Neural progenitor cell (in vitro differentiated cells): ENCODE data around the gene CDC37L1. TPM values are rescaled to one million over a fixed set of nuclear protein-coding genes. Genes with fewer than 3 reads are reported as not detected.

Experiments used
- DNase-seq: peaks from one replicate; pipeline ENCODE4 v3.0.0-alpha.2; 2016; ENCODE audit warnings: low spot score
- H2AFZ ChIP-seq: fragments of 200-600 bp; sonication (generic); replicated peaks from 2 replicates; pipeline ENCODE4 v1.6.1; 2016; ENCODE audit warnings: antibody characterized with exemption
- H3F3A ChIP-seq: fragments of 200-600 bp; sonication (generic); 2 replicates; pipeline ENCODE4 v1.6.1; 2016; ENCODE audit warnings: antibody characterized with exemption, low read depth
- H3K27ac ChIP-seq: fragments of 200-600 bp; sonication (generic); 2 replicates; pipeline ENCODE4 v1.5.1; 2016; ENCODE audit warnings: mild to moderate bottlenecking
- H3K27me3 ChIP-seq: fragments of 200-600 bp; sonication (generic); 2 replicates; pipeline ENCODE4 v1.6.1; 2016; ENCODE audit warnings: mild to moderate bottlenecking, moderate library complexity
- H3K36me3 ChIP-seq: fragments of 200-600 bp; sonication (generic); 2 replicates; pipeline ENCODE4 v1.5.1; 2016
- H3K4me1 ChIP-seq: fragments of 200-600 bp; sonication (generic); 2 replicates; pipeline ENCODE4 v1.6.1; 2016; ENCODE audit warnings: mixed run types
- H3K4me2 ChIP-seq: fragments of 200-600 bp; sonication (generic); 2 replicates; pipeline ENCODE4 v1.6.1; 2016
- H3K4me3 ChIP-seq: fragments of 200-600 bp; sonication (generic); 2 replicates; pipeline ENCODE4 v1.5.1; 2016
- H3K79me2 ChIP-seq: fragments of 200-600 bp; sonication (generic); 2 replicates; pipeline ENCODE4 v1.6.1; 2016; ENCODE audit warnings: low read depth
- H3K9ac ChIP-seq: fragments of 200-600 bp; sonication (generic); 2 replicates; pipeline ENCODE4 v1.6.1; 2016
- H3K9me3 ChIP-seq: fragments of 200-600 bp; sonication (generic); 2 replicates; pipeline ENCODE4 v1.5.1; 2016; ENCODE audit warnings: low read depth
- H4K20me1 ChIP-seq: fragments of 200-600 bp; sonication (generic); 2 replicates; pipeline ENCODE4 v1.6.1; 2016; ENCODE audit warnings: low read depth
- H3K27ac Mint-ChIP-seq: 3 replicates; pipeline ENCODE4 v1.8.0; 2021; ENCODE audit warnings: mixed read lengths
- H3K27me3 Mint-ChIP-seq: 2 replicates; pipeline ENCODE4 v1.8.0; 2022; ENCODE audit warnings: low read depth, mild to moderate bottlenecking, inconsistent platforms, moderate library complexity, mixed read lengths; ENCODE audit not compliant: insufficient read depth
- H3K36me3 Mint-ChIP-seq: 3 replicates; pipeline ENCODE4 v1.8.0; 2021; ENCODE audit warnings: mixed read lengths
- H3K4me1 Mint-ChIP-seq: 3 replicates; pipeline ENCODE4 v1.8.0; 2021; ENCODE audit warnings: mixed read lengths
- H3K4me3 Mint-ChIP-seq: 3 replicates; pipeline ENCODE4 v1.8.0; 2021; ENCODE audit warnings: mild to moderate bottlenecking, moderate library complexity, mixed read lengths
- H3K9me3 Mint-ChIP-seq: 3 replicates; pipeline ENCODE4 v1.8.0; 2020; ENCODE audit warnings: mixed read lengths
- EZH2 ChIP-seq: fragments of 200-600 bp; sonication (generic); IDR thresholded peaks from 2 replicates; pipeline ENCODE4 v1.6.1; 2017; ENCODE audit warnings: antibody characterized with exemption, mild to moderate bottlenecking, moderate library complexity
- EZH2phosphoT487 ChIP-seq: fragments of 200-600 bp; sonication (generic); IDR thresholded peaks from 2 replicates; pipeline ENCODE4 v1.6.1; 2017; ENCODE audit warnings: antibody characterized with exemption
- total RNA-seq: library from RNA; depleted of rRNA; stranded (reverse); fragments of >200 nt; gene quantifications from 2 replicates; pipeline ENCODE4 v1.2.3, GENCODE V29; 2015; ENCODE audit warnings: low replicate concordance
- TF ChIP-seq, protein P1 (sequence below): fragments of 200-600 bp; sonication (generic); IDR thresholded peaks from 2 replicates; pipeline ENCODE4 v1.5.1; 2017; ENCODE audit warnings: antibody characterized with exemption, mild to moderate bottlenecking

Gene CDC37L1
- total RNA-seq, 1 donor from 2014 or later: 32.1 TPM

DNA sequence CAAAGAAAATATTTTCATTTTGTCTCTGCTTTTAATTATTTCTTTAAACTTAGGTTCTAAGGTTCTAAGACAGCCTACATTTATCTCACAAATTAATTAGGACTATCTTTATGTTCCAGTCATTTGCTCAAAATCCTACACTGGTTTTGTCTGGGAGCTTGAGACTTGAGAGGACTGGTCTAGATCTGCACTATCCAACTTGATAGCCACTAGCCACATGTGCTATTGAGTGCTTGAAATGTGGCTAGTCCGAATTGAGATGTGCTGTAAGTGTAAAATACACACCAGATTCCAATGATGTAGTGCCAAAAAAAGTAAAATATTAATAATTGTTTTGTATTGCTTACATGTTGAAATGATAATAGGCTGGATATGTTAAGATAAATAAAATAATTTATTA is 7.2 kb downstream of the CDC37L1 start:
- Histone ChIP-seq H3K9ac (no peak overlapping the region), H3K9me3 (no peaks in the 10 kb centered on the region), H3F3A (peaks cover 3% of the 10 kb centered on the region), H3K27me3 (no peaks in the 10 kb centered on the region), H2AFZ (no peak overlapping the region), H3K27ac (no peak overlapping the region), H3K4me1 (no peaks in the 10 kb centered on the region), H3K36me3 (no peaks in the 10 kb centered on the region), H4K20me1 (peaks cover 7% of the 10 kb centered on the region), H3K4me2 (no peak overlapping the region), H3K79me2 (peaks cover 28% of the 10 kb centered on the region), H3K4me3 (no peak overlapping the region)
- H3K27ac Mint-ChIP-seq: no peak overlapping the region
- peaks cover 15% of the 10 kb centered on the region for H3K36me3 Mint-ChIP-seq
- no peak for DNase-seq
- H3K4me1 Mint-ChIP-seq: no peaks in the 10 kb centered on the region
- H3K9me3 Mint-ChIP-seq: no peaks in the 10 kb centered on the region
- TF ChIP-seq EZH2: no peak
- no peak for TF ChIP-seq EZH2phosphoT487
- TF ChIP-seq, protein P1, sequence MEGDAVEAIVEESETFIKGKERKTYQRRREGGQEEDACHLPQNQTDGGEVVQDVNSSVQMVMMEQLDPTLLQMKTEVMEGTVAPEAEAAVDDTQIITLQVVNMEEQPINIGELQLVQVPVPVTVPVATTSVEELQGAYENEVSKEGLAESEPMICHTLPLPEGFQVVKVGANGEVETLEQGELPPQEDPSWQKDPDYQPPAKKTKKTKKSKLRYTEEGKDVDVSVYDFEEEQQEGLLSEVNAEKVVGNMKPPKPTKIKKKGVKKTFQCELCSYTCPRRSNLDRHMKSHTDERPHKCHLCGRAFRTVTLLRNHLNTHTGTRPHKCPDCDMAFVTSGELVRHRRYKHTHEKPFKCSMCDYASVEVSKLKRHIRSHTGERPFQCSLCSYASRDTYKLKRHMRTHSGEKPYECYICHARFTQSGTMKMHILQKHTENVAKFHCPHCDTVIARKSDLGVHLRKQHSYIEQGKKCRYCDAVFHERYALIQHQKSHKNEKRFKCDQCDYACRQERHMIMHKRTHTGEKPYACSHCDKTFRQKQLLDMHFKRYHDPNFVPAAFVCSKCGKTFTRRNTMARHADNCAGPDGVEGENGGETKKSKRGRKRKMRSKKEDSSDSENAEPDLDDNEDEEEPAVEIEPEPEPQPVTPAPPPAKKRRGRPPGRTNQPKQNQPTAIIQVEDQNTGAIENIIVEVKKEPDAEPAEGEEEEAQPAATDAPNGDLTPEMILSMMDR: no peak
- no peaks in the 10 kb centered on the region for H3K27me3 Mint-ChIP-seq
- no peak overlapping the region for H3K4me3 Mint-ChIP-seq

DNA sequence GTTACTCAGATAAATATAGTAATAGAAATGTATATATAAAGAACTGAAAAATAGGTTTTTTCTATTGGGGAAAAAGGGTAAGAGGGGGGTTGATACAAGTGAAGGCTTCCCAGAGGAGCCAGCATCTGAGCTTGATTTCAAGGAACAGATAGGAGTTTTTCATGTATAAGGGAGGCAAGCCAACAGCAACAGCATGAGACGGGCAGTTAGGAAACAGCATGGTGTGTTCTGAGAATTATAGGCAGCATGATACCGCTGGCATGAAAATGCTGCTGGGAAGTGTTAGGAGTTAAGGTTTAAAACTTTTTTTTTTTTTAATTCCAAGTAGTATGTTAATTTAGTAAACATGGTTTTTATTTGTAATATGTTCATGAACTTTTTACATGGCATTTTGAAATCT is 9.7 kb downstream of the CDC37L1 start:
- Histone ChIP-seq H4K20me1 (no peaks in the 10 kb centered on the region), H3K4me1 (no peaks in the 10 kb centered on the region), H3K27me3 (no peaks in the 10 kb centered on the region), H3K79me2 (peaks cover 25% of the 10 kb centered on the region), H2AFZ (no peak overlapping the region), H3K9me3 (no peaks in the 10 kb centered on the region), H3K4me3 (no peak overlapping the region), H3K4me2 (no peak overlapping the region), H3F3A (peaks cover 3% of the 10 kb centered on the region), H3K27ac (no peak overlapping the region), H3K9ac (no peak overlapping the region), H3K36me3 (peaks cover under 1% of the 10 kb centered on the region)
- TF ChIP-seq, protein P1: no peak
- TF ChIP-seq EZH2 (no peak), EZH2phosphoT487 (no peak)
- peaks cover 18% of the 10 kb centered on the region for H3K36me3 Mint-ChIP-seq
- no peak overlapping the region for H3K27ac Mint-ChIP-seq
- H3K4me3 Mint-ChIP-seq: no peak overlapping the region
- DNase-seq: no peak
- no peaks in the 10 kb centered on the region for H3K27me3 Mint-ChIP-seq
- no peaks in the 10 kb centered on the region for H3K4me1 Mint-ChIP-seq
- H3K9me3 Mint-ChIP-seq: no peaks in the 10 kb centered on the region

DNA sequence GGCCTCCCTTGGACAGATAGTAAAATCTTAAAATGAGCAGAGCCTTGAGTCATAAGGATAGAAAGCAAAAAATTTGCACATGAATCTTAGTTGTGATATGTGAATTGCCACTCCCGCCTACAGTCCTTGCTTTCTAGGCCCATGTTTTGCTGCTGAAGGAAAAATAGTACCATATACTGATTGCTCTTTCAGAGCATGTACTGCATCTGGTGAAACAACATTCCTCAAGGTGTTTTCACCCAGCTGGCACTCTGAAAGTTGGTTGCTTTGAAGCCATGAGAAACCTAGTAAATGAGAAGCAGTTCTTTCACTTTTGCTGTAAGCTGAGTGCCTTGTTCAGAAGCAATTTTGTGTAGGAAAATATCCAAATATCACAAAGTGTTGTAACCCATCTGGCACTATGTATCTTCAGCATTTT is 10.3 kb downstream of the CDC37L1 start:
- H3K9ac ChIP-seq: no peak overlapping the region
- H3K27me3 ChIP-seq: no peaks in the 10 kb centered on the region
- peaks cover 3% of the 10 kb centered on the region for H3F3A ChIP-seq
- peaks cover 6% of the 10 kb centered on the region for H3K36me3 ChIP-seq
- no peaks in the 10 kb centered on the region for H3K9me3 ChIP-seq
- peaks cover 26% of the 10 kb centered on the region for H3K79me2 ChIP-seq
- H3K4me3 ChIP-seq: no peak overlapping the region
- Mint-ChIP-seq H3K4me1 (no peaks in the 10 kb centered on the region), H3K27me3 (no peaks in the 10 kb centered on the region), H3K36me3 (peaks cover 20% of the 10 kb centered on the region), H3K9me3 (no peaks in the 10 kb centered on the region), H3K27ac (no peak overlapping the region), H3K4me3 (no peak overlapping the region)
- no peak overlapping the region for H2AFZ ChIP-seq
- H3K27ac ChIP-seq: no peak overlapping the region
- H3K4me2 ChIP-seq: no peak overlapping the region
- H4K20me1 ChIP-seq: no peaks in the 10 kb centered on the region
- TF ChIP-seq EZH2 (no peak), EZH2phosphoT487 (no peak)
- TF ChIP-seq, protein P1: no peak
- no peaks in the 10 kb centered on the region for H3K4me1 ChIP-seq
- no peak for DNase-seq

DNA sequence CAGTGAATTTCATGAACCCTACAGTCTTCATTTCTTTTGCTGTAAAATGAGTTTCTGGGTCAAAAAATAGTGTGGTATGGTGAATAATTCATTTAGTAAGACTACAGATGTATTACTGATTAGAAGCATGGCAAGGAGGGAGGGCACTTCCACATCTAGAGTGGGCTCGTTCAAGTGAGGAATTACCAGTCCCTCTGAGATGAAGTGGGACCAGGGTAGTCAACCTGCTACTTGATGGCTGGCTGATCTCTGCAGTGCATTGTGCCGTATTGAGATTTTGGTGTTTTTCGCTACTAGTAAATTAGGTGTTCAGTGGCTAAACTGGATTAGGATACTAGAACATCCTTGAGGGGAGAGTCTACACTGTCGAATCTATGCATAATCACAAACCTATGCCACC is 10.8 kb downstream of the CDC37L1 start:
- TF ChIP-seq EZH2 (no peak), EZH2phosphoT487 (no peak)
- TF ChIP-seq, protein P1: no peak
- no peak for DNase-seq
- Histone ChIP-seq H3F3A (peaks cover 3% of the 10 kb centered on the region), H3K36me3 (peaks cover 6% of the 10 kb centered on the region), H3K27ac (no peak overlapping the region), H3K4me1 (no peaks in the 10 kb centered on the region), H3K9ac (no peak overlapping the region), H2AFZ (no peak overlapping the region), H4K20me1 (no peaks in the 10 kb centered on the region), H3K27me3 (no peaks in the 10 kb centered on the region), H3K9me3 (no peaks in the 10 kb centered on the region), H3K4me3 (no peak overlapping the region), H3K4me2 (no peak overlapping the region), H3K79me2 (peaks cover 26% of the 10 kb centered on the region)
- no peak overlapping the region for H3K27ac Mint-ChIP-seq
- H3K4me1 Mint-ChIP-seq: no peaks in the 10 kb centered on the region
- no peaks in the 10 kb centered on the region for H3K9me3 Mint-ChIP-seq
- no peak overlapping the region for H3K4me3 Mint-ChIP-seq
- no peaks in the 10 kb centered on the region for H3K27me3 Mint-ChIP-seq
- H3K36me3 Mint-ChIP-seq: peaks cover 16% of the 10 kb centered on the region
